HG03060 (cell line): ENCODE measurements around the gene SPAG16.
"Not testable (repeated sequence)": the region's sequence is repeated elsewhere in the genome, so short reads cannot be mapped to it uniquely, and the experiment has no call there.

Experiments used
- ATAC-seq: cut with Tn5 transposase; IDR thresholded peaks from one replicate; pipeline ENCODE4 v1.9.1; 2021; ENCODE audit warnings: low read depth, moderate number of reproducible peaks; ENCODE audit not compliant: unreplicated experiment

The SPAG16 gene

GRCh38 chr2:213971536-213971935 is 687.3 kb downstream of the SPAG16 start:
- no peak for ATAC-seq

GRCh38 chr2:213980883-213981282 is 696.6 kb downstream of the SPAG16 start:
- no peak for ATAC-seq

GRCh38 chr2:213989207-213989606 is 704.9 kb downstream of the SPAG16 start:
- no peak for ATAC-seq

GRCh38 chr2:213991453-213992108 is 707.3 kb downstream of the SPAG16 start:
- no peak for ATAC-seq

GRCh38 chr2:213995400-213996105 is 711.3 kb downstream of the SPAG16 start:
- no peak for ATAC-seq

GRCh38 chr2:213998976-213999375 is 714.7 kb downstream of the SPAG16 start:
- not testable (repeated sequence) for ATAC-seq

GRCh38 chr2:214004463-214004862 is 720.2 kb downstream of the SPAG16 start:
- no peak for ATAC-seq

GRCh38 chr2:214005337-214005736 is 721.1 kb downstream of the SPAG16 start:
- no peak for ATAC-seq

- no peak for ATAC-seq
Observed at GRCh38 chr2:214006601-214007000, 722.3 kb downstream of the SPAG16 start.

- no peak for ATAC-seq
Observed at GRCh38 chr2:214011676-214012075, 727.4 kb downstream of the SPAG16 start.

- ATAC-seq = no peak
Observed at GRCh38 chr2:214014551-214015220, 730.4 kb downstream of the SPAG16 start.

GRCh38 chr2:214019229-214019972 is 735.1 kb downstream of the SPAG16 start:
- ATAC-seq = no peak

GRCh38 chr2:214019973-214020345 is 735.7 kb downstream of the SPAG16 start:
- no peak for ATAC-seq

- no peak for ATAC-seq
Observed at GRCh38 chr2:214029190-214029589, 744.9 kb downstream of the SPAG16 start.

- ATAC-seq = no peak
Observed at GRCh38 chr2:214031566-214031965, 747.3 kb downstream of the SPAG16 start.

GRCh38 chr2:214034417-214034816 is 750.2 kb downstream of the SPAG16 start:
- no peak for ATAC-seq

GRCh38 chr2:214035091-214035852 is 751.0 kb downstream of the SPAG16 start:
- ATAC-seq = no peak

- no peak for ATAC-seq
Observed at GRCh38 chr2:214035921-214036320, 751.7 kb downstream of the SPAG16 start.

GRCh38 chr2:214038186-214038585 is 753.9 kb downstream of the SPAG16 start:
- ATAC-seq = no peak

GRCh38 chr2:214050731-214051130 is 766.5 kb downstream of the SPAG16 start:
- ATAC-seq = no peak
